ENCODE data around the gene RBM43. TPM values are rescaled to one million over a fixed set of nuclear protein-coding genes. Genes with fewer than 3 reads are reported as not detected.

Gene RBM43
- total RNA-seq, 1 experiment from 2014 or later, result 1.8 TPM

DNA sequence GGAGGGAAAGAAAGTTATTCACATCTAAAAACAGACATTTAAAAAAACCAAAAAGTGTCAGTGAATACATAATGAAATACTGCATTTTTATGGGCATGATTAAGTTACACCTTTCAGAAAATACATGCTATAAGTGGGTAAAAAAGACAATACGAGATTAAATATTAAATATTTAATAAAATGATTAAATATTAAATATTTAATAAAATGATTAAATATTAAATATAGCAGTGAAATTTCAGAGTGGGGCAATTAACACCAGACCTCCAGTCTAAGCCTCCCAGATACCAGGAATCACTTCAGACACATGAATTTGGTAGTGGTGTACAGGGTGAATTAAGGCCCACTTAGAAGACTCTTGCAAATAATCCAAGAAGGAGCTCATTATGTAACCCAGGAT, 15.5 kb downstream of the RBM43 start:
- Histone ChIP-seq H2BK15ac (ENCODE audit: low read depth, low read length) (no peak overlapping the region), H3K79me2 (ENCODE audit: insufficient read depth, low read length) (no peaks in the 10 kb centered on the region), H3K23ac (ENCODE audit: insufficient read length, low read depth, low read length) (no peak overlapping the region), H3K79me1 (ENCODE audit: insufficient read depth, low read depth, low read length, poor library complexity, severe bottlenecking) (no peaks in the 10 kb centered on the region), H3T11ph (ENCODE audit: low read length) (no peak overlapping the region), H3K4ac (ENCODE audit: low read depth, low read length) (no peak overlapping the region), H2BK120ac (ENCODE audit: low read depth, low read length, poor library complexity, severe bottlenecking) (no peak overlapping the region), H2BK20ac (ENCODE audit: low read depth, low read length, poor library complexity, severe bottlenecking) (no peak overlapping the region), H2AK5ac (ENCODE audit: insufficient read length, low read length) (no peak overlapping the region), H3K9ac (ENCODE audit: extremely low read depth, insufficient read length, low read length) (no peak overlapping the region), H2AFZ (ENCODE audit: low read length) (no peak overlapping the region), H4K91ac (ENCODE audit: insufficient read length, low read depth, low read length) (no peak overlapping the region), H4K8ac (replicated peaks; ENCODE audit: insufficient read length, low read depth, low read length) (no peak overlapping the region), H4K5ac (ENCODE audit: insufficient read length, low read depth, low read length) (no peak overlapping the region), H3K23me2 (ENCODE audit: insufficient read length, low read depth, low read length, poor library complexity, severe bottlenecking) (no peaks in the 10 kb centered on the region), H2BK12ac (ENCODE audit: insufficient read length, low read depth, low read length) (no peak overlapping the region), H3K9me3 (ENCODE audit: control insufficient read depth, low read depth, low read length) (no peaks in the 10 kb centered on the region), H3K14ac (ENCODE audit: insufficient read depth, low read length) (no peak overlapping the region), H3K27me3 (ENCODE audit: insufficient read depth, low read length) (no peaks in the 10 kb centered on the region), H3K56ac (ENCODE audit: insufficient read length, low read depth, low read length) (no peak overlapping the region), H3K18ac (ENCODE audit: insufficient read length, low read depth, low read length) (no peak overlapping the region), H3K4me1 (ENCODE audit: insufficient read depth, low read length) (no peaks in the 10 kb centered on the region), H3K27ac (ENCODE audit: insufficient read length, low read depth, low read length) (no peak overlapping the region), H2BK5ac (ENCODE audit: insufficient read length, low read length) (no peak overlapping the region), H4K20me1 (ENCODE audit: control insufficient read depth, insufficient read depth, insufficient read length) (no peaks in the 10 kb centered on the region), H3K4me2 (ENCODE audit: insufficient read depth, insufficient read length, low read length) (no peak overlapping the region)
- TF ChIP-seq, protein P1, sequence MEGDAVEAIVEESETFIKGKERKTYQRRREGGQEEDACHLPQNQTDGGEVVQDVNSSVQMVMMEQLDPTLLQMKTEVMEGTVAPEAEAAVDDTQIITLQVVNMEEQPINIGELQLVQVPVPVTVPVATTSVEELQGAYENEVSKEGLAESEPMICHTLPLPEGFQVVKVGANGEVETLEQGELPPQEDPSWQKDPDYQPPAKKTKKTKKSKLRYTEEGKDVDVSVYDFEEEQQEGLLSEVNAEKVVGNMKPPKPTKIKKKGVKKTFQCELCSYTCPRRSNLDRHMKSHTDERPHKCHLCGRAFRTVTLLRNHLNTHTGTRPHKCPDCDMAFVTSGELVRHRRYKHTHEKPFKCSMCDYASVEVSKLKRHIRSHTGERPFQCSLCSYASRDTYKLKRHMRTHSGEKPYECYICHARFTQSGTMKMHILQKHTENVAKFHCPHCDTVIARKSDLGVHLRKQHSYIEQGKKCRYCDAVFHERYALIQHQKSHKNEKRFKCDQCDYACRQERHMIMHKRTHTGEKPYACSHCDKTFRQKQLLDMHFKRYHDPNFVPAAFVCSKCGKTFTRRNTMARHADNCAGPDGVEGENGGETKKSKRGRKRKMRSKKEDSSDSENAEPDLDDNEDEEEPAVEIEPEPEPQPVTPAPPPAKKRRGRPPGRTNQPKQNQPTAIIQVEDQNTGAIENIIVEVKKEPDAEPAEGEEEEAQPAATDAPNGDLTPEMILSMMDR (conservative IDR thresholded peaks at IDR 0.05), result no peak
- no CpG with 5 or more reads among the region's 1 CpG for WGBS (ENCODE audit: extremely low coverage, insufficient read length, low lambda C conversion rate)
- Mint-ChIP-seq H3K36me3 (ENCODE audit: insufficient read depth in 1 of 3, low read depth in 3 of 3) (peaks cover 16 to 29% (median 20%) of the 10 kb centered on the region in 3 experiments), H3K4me1 (peaks cover 0 to 6% of the 10 kb centered on the region in 2 experiments; a peak in 1 of 4 replicates), H3K9me3 (peaks cover 23 to 25% of the 10 kb centered on the region in 2 experiments), H3K27ac (no peak overlapping the region), H3K4me3 (no peak overlapping the region), H3K27me3 (ENCODE audit: low read depth) (no peaks in the 10 kb centered on the region)
- DNase-seq, result no peak
